ENCODE data around the gene PCSK9.
"Not testable (repeated sequence)": the region's sequence is repeated elsewhere in the genome, so short reads cannot be mapped to it uniquely, and the experiment has no call there.

The PCSK9 gene

GRCh38 chr1:55018395-55018794 is 21.0 kb upstream of the PCSK9 start:
- POLR2A ChIA-PET (ENCODE audit: low non-redundant PET), result no interaction called here
- no peak overlapping the region for H3K27ac ChIP-seq
- CTCF ChIA-PET, result interaction anchor here (1.1 kb wide), 2 partner anchors 22 to 68 kb away, joined by 3 read pairs; no protein-coding TSS in a partner anchor
- TF ChIP-seq, protein P1, sequence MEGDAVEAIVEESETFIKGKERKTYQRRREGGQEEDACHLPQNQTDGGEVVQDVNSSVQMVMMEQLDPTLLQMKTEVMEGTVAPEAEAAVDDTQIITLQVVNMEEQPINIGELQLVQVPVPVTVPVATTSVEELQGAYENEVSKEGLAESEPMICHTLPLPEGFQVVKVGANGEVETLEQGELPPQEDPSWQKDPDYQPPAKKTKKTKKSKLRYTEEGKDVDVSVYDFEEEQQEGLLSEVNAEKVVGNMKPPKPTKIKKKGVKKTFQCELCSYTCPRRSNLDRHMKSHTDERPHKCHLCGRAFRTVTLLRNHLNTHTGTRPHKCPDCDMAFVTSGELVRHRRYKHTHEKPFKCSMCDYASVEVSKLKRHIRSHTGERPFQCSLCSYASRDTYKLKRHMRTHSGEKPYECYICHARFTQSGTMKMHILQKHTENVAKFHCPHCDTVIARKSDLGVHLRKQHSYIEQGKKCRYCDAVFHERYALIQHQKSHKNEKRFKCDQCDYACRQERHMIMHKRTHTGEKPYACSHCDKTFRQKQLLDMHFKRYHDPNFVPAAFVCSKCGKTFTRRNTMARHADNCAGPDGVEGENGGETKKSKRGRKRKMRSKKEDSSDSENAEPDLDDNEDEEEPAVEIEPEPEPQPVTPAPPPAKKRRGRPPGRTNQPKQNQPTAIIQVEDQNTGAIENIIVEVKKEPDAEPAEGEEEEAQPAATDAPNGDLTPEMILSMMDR (conservative IDR thresholded peaks at IDR 0.05; ENCODE audit: low read depth), result no peak
- no peak for DNase-seq (ENCODE audit: low spot score)

- peak overlapping the region; percentile 52 for H3K27ac ChIP-seq
- POLR2A ChIA-PET (ENCODE audit: low non-redundant PET), result no interaction called here
- CTCF ChIA-PET, result interaction anchor here (0.5 to 2.4 kb wide), 28 partner anchors 9 to 1700 kb away, joined by 3 to 39 read pairs (median 4); partner anchors contain the start of gene PCSK9
- peak; percentile 92 for DNase-seq (ENCODE audit: low spot score)
- TF ChIP-seq, protein P1 (conservative IDR thresholded peaks at IDR 0.05; ENCODE audit: low read depth), result peak; percentile 93
Measured at GRCh38 chr1:55021942-55022546, 17.3 kb upstream of the PCSK9 start.

DNA sequence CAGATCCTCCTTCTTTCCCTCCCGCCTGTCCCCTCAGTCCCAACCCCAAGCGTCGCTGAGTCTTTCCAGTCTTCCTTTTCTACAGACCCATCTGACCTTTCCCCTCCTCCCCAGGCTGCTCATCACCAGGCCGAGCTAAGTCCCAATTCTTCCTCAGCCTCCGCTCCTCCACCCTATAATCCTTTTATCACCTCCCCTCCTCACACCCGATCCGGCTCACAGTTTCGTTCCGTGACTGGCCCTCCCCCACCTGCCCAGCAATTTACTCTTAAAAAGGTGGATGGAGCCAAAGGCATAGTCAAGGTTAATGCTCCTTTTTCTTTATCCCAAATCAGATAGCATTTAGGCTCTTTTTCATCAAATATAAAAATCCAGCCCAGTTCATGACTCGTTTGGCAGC is 15.2 kb upstream of the PCSK9 start:
- DNase-seq (ENCODE audit: low spot score); CTCF ChIA-PET; H3K27ac ChIP-seq; POLR2A ChIA-PET (ENCODE audit: low non-redundant PET): not testable (repeated sequence)

- CTCF ChIA-PET; DNase-seq (ENCODE audit: low spot score); POLR2A ChIA-PET (ENCODE audit: low non-redundant PET); H3K27ac ChIP-seq: not testable (repeated sequence)
Measured at GRCh38 chr1:55026682-55027081, 12.7 kb upstream of the PCSK9 start.

DNA sequence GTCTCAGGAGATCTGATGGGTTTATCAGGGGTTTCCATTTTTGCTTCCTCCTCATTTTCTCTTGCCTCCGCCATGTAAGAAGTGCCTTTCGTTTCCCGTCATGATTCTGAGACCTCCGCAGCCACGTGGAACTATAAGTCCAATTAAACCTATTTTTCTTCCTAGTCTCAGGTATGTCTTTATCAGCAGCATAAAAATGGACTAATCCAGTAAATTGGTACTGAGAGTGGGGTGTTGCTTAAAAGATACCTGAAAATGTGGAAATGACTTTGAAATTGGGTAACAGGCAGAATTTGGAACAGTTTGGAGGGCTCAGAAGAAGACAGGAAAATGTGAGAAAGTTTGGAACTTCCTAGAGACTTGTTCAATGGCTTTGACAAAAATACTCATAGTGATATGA is 8.2 kb upstream of the PCSK9 start:
- H3K27ac ChIP-seq; POLR2A ChIA-PET (ENCODE audit: low non-redundant PET); CTCF ChIA-PET: not testable (repeated sequence)

GRCh38 chr1:55033265-55033614 is 6.1 kb upstream of the PCSK9 start:
- CTCF ChIA-PET, result interaction anchor here (1.6 kb wide), 1 partner anchor 11 kb away, joined by 11 read pairs; no protein-coding TSS in a partner anchor
- no peak overlapping the region for H3K27ac ChIP-seq
- TF ChIP-seq, protein P1 (conservative IDR thresholded peaks at IDR 0.05; ENCODE audit: low read depth), result no peak
- POLR2A ChIA-PET (ENCODE audit: low non-redundant PET), result no interaction called here
- no peak for DNase-seq (ENCODE audit: low spot score)

More for the DNA sequence above, 8.2 kb upstream of the PCSK9 start:
- DNase-seq (ENCODE audit: low spot score), result not testable (repeated sequence)

GRCh38 chr1:55034476-55035133 is 4.7 kb upstream of the PCSK9 start:
- TF ChIP-seq, protein P1 (conservative IDR thresholded peaks at IDR 0.05; ENCODE audit: low read depth), result no peak
- H3K27ac ChIP-seq, result no peak overlapping the region
- ChIA-PET CTCF (interaction anchor here (0.5 to 1.7 kb wide), 4 partner anchors 12 to 38 kb away, joined by 3 to 11 read pairs (median 4); no protein-coding TSS in a partner anchor), POLR2A (ENCODE audit: low non-redundant PET) (no interaction called here)
- DNase-seq (ENCODE audit: low spot score), result no peak

DNA sequence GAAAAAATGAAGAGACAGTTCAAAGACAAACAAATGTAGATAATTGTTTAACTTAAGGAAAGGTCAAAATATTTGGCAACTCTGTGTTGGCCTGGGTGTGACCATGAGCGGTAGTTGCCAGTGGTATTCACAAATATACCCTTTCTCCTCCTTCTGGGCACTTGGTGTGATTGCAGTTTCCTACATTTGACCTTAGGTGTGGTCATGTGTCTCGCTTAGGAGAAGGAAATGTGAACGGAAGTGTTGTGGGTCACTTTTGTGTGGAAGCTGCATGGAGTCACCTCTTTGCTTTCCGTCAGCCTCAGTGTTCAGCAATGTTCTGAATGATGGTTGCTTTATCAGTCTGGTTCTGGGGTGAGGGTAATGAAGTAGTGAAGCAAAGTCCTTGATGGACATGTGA is 3.4 kb upstream of the PCSK9 start:
- no peak for DNase-seq (ENCODE audit: low spot score)
- no peak overlapping the region for H3K27ac ChIP-seq
- TF ChIP-seq, protein P1 (conservative IDR thresholded peaks at IDR 0.05; ENCODE audit: low read depth), result no peak
- ChIA-PET POLR2A (ENCODE audit: low non-redundant PET) (no interaction called here), CTCF (interaction anchor here (1.7 kb wide), 1 partner anchor 14 kb away, joined by 5 read pairs; no protein-coding TSS in a partner anchor)
